GM12875 (cell line): ENCODE measurements around the gene P2RX3.

Experiments used
- H3K4me3 ChIP-seq: one replicate; pipeline ENCODE4 v1.5.1; 2011; ENCODE audit warnings: low read depth, low read length, control low read depth
- CTCF ChIP-seq: IDR thresholded peaks from 2 replicates; pipeline ENCODE4 v1.5.1; 2011; ENCODE audit warnings: low read depth, mild to moderate bottlenecking, control low read depth, inconsistent platforms, low read length, moderate library complexity, borderline replicate concordance; ENCODE audit not compliant: insufficient read depth

The P2RX3 gene

GRCh38 chr11:57310630-57311086 lies 27.5 kb upstream of the P2RX3 start:
- H3K4me3 ChIP-seq, result no peak overlapping the region

GRCh38 chr11:57311109-57311936 lies 26.8 kb upstream of the P2RX3 start:
- no peak for TF ChIP-seq CTCF
- peak overlapping the region; percentile 13 for H3K4me3 ChIP-seq

More at GRCh38 chr11:57310630-57311086, 27.5 kb upstream of the P2RX3 start:
- no peak for TF ChIP-seq CTCF

GRCh38 chr11:57312511-57313021 lies 25.6 kb upstream of the P2RX3 start:
- H3K4me3 ChIP-seq, result no peak overlapping the region
- TF ChIP-seq CTCF, result no peak

- no peak for TF ChIP-seq CTCF
Observed at GRCh38 chr11:57313071-57313787, 24.9 kb upstream of the P2RX3 start.

GRCh38 chr11:57313788-57314135 lies 24.4 kb upstream of the P2RX3 start:
- TF ChIP-seq CTCF, result no peak
- H3K4me3 ChIP-seq, result no peak overlapping the region

More at GRCh38 chr11:57313071-57313787, 24.9 kb upstream of the P2RX3 start:
- no peak overlapping the region for H3K4me3 ChIP-seq

- TF ChIP-seq CTCF, result no peak
- H3K4me3 ChIP-seq, result no peak overlapping the region
Observed at GRCh38 chr11:57314221-57314973, 23.8 kb upstream of the P2RX3 start.
